Natural killer cell (primary cell): ENCODE data around the gene TPO. TPM values are rescaled to one million over a fixed set of nuclear protein-coding genes. Genes with fewer than 3 reads are reported as not detected.
"Not testable (repeated sequence)": the region's sequence is repeated elsewhere in the genome, so short reads cannot be mapped to it uniquely, and the experiment has no call there.

Source experiments
- ATAC-seq, 3 donors: fragments of 150-1000 bp in 2 of 3; fragments of 200-7000 bp in 1 of 3; cut with Tn5 transposase; 1 replicate in 1 of 3; 2 replicates in 2 of 3; pipeline ENCODE4 v1.10.0; 2021; ENCODE audit warnings: mild to moderate bottlenecking in 2 of 3, moderate library complexity in 2 of 3
- DNase-seq, 2 donors: peaks; one replicate each; pipeline versions ENCODE4 v3.0.0 to v3.0.0-alpha.2; 2013 to 2021; ENCODE audit warnings: mixed read lengths in 1 of 2
- H3K27ac ChIP-seq: one replicate; pipeline ENCODE4 v1.5.1; 2013; ENCODE audit warnings: mild to moderate bottlenecking, low read length
- H3K27me3 ChIP-seq: one replicate; pipeline ENCODE4 v1.6.1; 2013; ENCODE audit warnings: low read length; ENCODE audit not compliant: control insufficient read depth, insufficient read depth
- H3K36me3 ChIP-seq: one replicate; pipeline ENCODE4 v1.6.1; 2013; ENCODE audit warnings: low read length; ENCODE audit not compliant: control insufficient read depth, insufficient read depth
- H3K4me1 ChIP-seq: one replicate; pipeline ENCODE4 v1.6.1; 2013; ENCODE audit warnings: low read length; ENCODE audit not compliant: control insufficient read depth, insufficient read depth
- H3K4me3 ChIP-seq: one replicate; pipeline ENCODE4 v1.5.1; 2013; ENCODE audit warnings: low read length
- H3K9me3 ChIP-seq: one replicate; pipeline ENCODE4 v1.6.1; 2013; ENCODE audit warnings: low read length; ENCODE audit not compliant: control insufficient read depth, insufficient read depth
- H3K27ac Mint-ChIP-seq, 2 donors: one replicate each; pipeline ENCODE4 v1.8.0; 2022; ENCODE audit warnings: mild to moderate bottlenecking in 2 of 2, mixed read lengths in 2 of 2, moderate library complexity in 1 of 2
- H3K27me3 Mint-ChIP-seq, 2 donors: one replicate each; pipeline ENCODE4 v1.8.0; 2022; ENCODE audit warnings: low read depth in 2 of 2, mixed read lengths in 2 of 2
- H3K36me3 Mint-ChIP-seq: one replicate; pipeline ENCODE4 v1.8.0; 2022; ENCODE audit warnings: mixed read lengths
- H3K4me1 Mint-ChIP-seq, 2 donors: one replicate each; pipeline ENCODE4 v1.8.0; 2022; ENCODE audit warnings: mixed read lengths in 2 of 2
- H3K4me3 Mint-ChIP-seq: one replicate; pipeline ENCODE4 v1.8.0; 2022; ENCODE audit warnings: mild to moderate bottlenecking, moderate library complexity, mixed read lengths
- H3K9me3 Mint-ChIP-seq, 2 donors: one replicate each; pipeline ENCODE4 v1.8.0; 2022; ENCODE audit warnings: mixed read lengths in 2 of 2
- CTCF ChIP-seq: fragments of 200-600 bp; IDR thresholded peaks from one replicate; pipeline ENCODE4 v1.8.0; 2022; ENCODE audit warnings: antibody characterized with exemption
- WGBS: methylation state at CpG from one replicate; pipeline ENCODE4 v1.1.7; 2013; ENCODE audit warnings: missing lambda C conversion rate; ENCODE audit not compliant: insufficient coverage; 5-methylcytosine and 5-hydroxymethylcytosine counted together
- intact Hi-C: fragments of 100-400 bp; cut with micrococcal nuclease; formaldehyde crosslinking; loops from one replicate; pipeline ENCODE4 v1.14.2; 2022
- total RNA-seq, 4 donors: library from RNA; stranded (reverse); fragments of 120-200 nt in 1 of 4; gene quantifications; one replicate each; pipeline versions ENCODE4 v1.2.3 to v1.2.4, GENCODE V29; 2013 to 2022

The TPO gene
- total RNA-seq, 3 donors from 2014 or later (not counting 1 experiment from before 2014, with no cell fraction given), result not detected

- peak overlapping the region; percentile 42 for H3K4me3 Mint-ChIP-seq
- intact Hi-C loops, result no loop called here
- TF ChIP-seq CTCF, result no peak
- H3K27me3 Mint-ChIP-seq, result peaks cover 0 to 5% of the 10 kb centered on the region in 2 donors
- peak in 2 of 3 donors; percentile 35 to 69 for ATAC-seq
- H3K27ac Mint-ChIP-seq, result no peak overlapping the region
- WGBS, result 28% methylated on average over 23 of the region's 23 CpGs
- no peak overlapping the region for H3K27ac ChIP-seq
- no peaks in the 10 kb centered on the region for H3K36me3 Mint-ChIP-seq
- H3K9me3 Mint-ChIP-seq, result peaks cover 0 to 4% of the 10 kb centered on the region in 2 donors
- peaks cover 19 to 23% of the 10 kb centered on the region in 2 donors for H3K4me1 Mint-ChIP-seq
- H3K4me1 ChIP-seq, result peaks cover 28% of the 10 kb centered on the region
- H3K27me3 ChIP-seq, result no peaks in the 10 kb centered on the region
- H3K36me3 ChIP-seq, result no peaks in the 10 kb centered on the region
- peaks cover 5% of the 10 kb centered on the region for H3K9me3 ChIP-seq
- no peak overlapping the region for H3K4me3 ChIP-seq
- DNase-seq, result peak in 1 of 2 donors; percentile 36
These were observed 151.0 kb downstream of the TPO start for GRCh38 chr2:1563943-1564891.

GRCh38 chr2:1567556-1568344, 154.5 kb downstream of the TPO start:
- DNase-seq, result no peak
- Mint-ChIP-seq H3K27me3 (peaks cover 0 to 3% of the 10 kb centered on the region in 2 donors), H3K4me3 (no peak overlapping the region), H3K9me3 (peaks cover 0 to 4% of the 10 kb centered on the region in 2 donors), H3K36me3 (no peaks in the 10 kb centered on the region), H3K4me1 (peaks cover 19 to 23% of the 10 kb centered on the region in 2 donors), H3K27ac (no peak overlapping the region)
- intact Hi-C loops, result no loop called here
- peaks cover 5% of the 10 kb centered on the region for H3K9me3 ChIP-seq
- H3K27ac ChIP-seq, result no peak overlapping the region
- TF ChIP-seq CTCF, result no peak
- peaks cover 22% of the 10 kb centered on the region for H3K4me1 ChIP-seq
- peaks cover 2% of the 10 kb centered on the region for H3K27me3 ChIP-seq
- no peak overlapping the region for H3K4me3 ChIP-seq
- ATAC-seq, result no peak
- H3K36me3 ChIP-seq, result no peaks in the 10 kb centered on the region
- 98% methylated on average over 34 of the region's 34 CpGs for WGBS

GRCh38 chr2:1568345-1568668, 155.0 kb downstream of the TPO start:
- H3K36me3 Mint-ChIP-seq, DNase-seq, H3K36me3 ChIP-seq, H3K4me3 ChIP-seq, H3K9me3 ChIP-seq, intact Hi-C loops, H3K27ac Mint-ChIP-seq, H3K27ac ChIP-seq, ATAC-seq, H3K27me3 ChIP-seq, H3K4me3 Mint-ChIP-seq, H3K9me3 Mint-ChIP-seq, H3K27me3 Mint-ChIP-seq: not testable (repeated sequence)
- peaks cover 19% of the 10 kb centered on the region for H3K4me1 ChIP-seq
- 97% methylated on average over 38 of the region's 39 CpGs for WGBS
- H3K4me1 Mint-ChIP-seq, result peaks cover 19 to 20% of the 10 kb centered on the region in 2 donors

- Mint-ChIP-seq H3K4me1 (peaks cover 3 to 4% of the 10 kb centered on the region in 2 donors), H3K4me3 (no peak overlapping the region), H3K36me3 (no peaks in the 10 kb centered on the region), H3K9me3 (peaks cover 0 to 4% of the 10 kb centered on the region in 2 donors), H3K27ac (no peak overlapping the region), H3K27me3 (peaks cover 14 to 20% of the 10 kb centered on the region in 2 donors)
- intact Hi-C loops, result no loop called here
- H3K27me3 ChIP-seq, result peaks cover 2% of the 10 kb centered on the region
- H3K4me1 ChIP-seq, result peaks cover 3% of the 10 kb centered on the region
- no peaks in the 10 kb centered on the region for H3K36me3 ChIP-seq
- no peak overlapping the region for H3K4me3 ChIP-seq
- H3K9me3 ChIP-seq, result peaks cover 5% of the 10 kb centered on the region
- no peak overlapping the region for H3K27ac ChIP-seq
- TF ChIP-seq CTCF, result no peak
- ATAC-seq, result peak in 1 of 3 donors; percentile 24
- WGBS, result 90% methylated on average over 10 of the region's 10 CpGs
- no peak for DNase-seq
These were observed 156.7 kb downstream of the TPO start for GRCh38 chr2:1569879-1570450.
